ENCODE measurements around the gene STK10.

- no peak for TF ChIP-seq PATZ1 (CRISPR knock-in tag; IDR thresholded peaks at IDR 0.05; ENCODE audit: borderline replicate concordance)
- TF ChIP-seq ARNTL (CRISPR knock-in tag; IDR thresholded peaks at IDR 0.05; ENCODE audit: borderline replicate concordance, low read depth) = no peak
- TF ChIP-seq BACH2 (CRISPR knock-in tag; IDR thresholded peaks at IDR 0.05; ENCODE audit: borderline replicate concordance) = no peak
- TF ChIP-seq, protein P1, sequence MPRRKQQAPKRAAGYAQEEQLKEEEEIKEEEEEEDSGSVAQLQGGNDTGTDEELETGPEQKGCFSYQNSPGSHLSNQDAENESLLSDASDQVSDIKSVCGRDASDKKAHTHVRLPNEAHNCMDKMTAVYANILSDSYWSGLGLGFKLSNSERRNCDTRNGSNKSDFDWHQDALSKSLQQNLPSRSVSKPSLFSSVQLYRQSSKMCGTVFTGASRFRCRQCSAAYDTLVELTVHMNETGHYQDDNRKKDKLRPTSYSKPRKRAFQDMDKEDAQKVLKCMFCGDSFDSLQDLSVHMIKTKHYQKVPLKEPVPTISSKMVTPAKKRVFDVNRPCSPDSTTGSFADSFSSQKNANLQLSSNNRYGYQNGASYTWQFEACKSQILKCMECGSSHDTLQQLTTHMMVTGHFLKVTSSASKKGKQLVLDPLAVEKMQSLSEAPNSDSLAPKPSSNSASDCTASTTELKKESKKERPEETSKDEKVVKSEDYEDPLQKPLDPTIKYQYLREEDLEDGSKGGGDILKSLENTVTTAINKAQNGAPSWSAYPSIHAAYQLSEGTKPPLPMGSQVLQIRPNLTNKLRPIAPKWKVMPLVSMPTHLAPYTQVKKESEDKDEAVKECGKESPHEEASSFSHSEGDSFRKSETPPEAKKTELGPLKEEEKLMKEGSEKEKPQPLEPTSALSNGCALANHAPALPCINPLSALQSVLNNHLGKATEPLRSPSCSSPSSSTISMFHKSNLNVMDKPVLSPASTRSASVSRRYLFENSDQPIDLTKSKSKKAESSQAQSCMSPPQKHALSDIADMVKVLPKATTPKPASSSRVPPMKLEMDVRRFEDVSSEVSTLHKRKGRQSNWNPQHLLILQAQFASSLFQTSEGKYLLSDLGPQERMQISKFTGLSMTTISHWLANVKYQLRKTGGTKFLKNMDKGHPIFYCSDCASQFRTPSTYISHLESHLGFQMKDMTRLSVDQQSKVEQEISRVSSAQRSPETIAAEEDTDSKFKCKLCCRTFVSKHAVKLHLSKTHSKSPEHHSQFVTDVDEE (CRISPR knock-in tag; IDR thresholded peaks at IDR 0.05) = no peak
- no peak for TF ChIP-seq ISL1 (CRISPR knock-in tag; IDR thresholded peaks at IDR 0.05)
- no peak for TF ChIP-seq ZFP3 (CRISPR knock-in tag; IDR thresholded peaks at IDR 0.05)
- TF ChIP-seq ZC3H10 (CRISPR knock-in tag; IDR thresholded peaks at IDR 0.05) = no peak
- no peak for TF ChIP-seq RARB (CRISPR knock-in tag; IDR thresholded peaks at IDR 0.05)
- TF ChIP-seq CSRNP3 (CRISPR knock-in tag; IDR thresholded peaks at IDR 0.05) = no peak
- TF ChIP-seq PPARA (CRISPR knock-in tag; IDR thresholded peaks at IDR 0.05; ENCODE audit: borderline replicate concordance) = no peak
- no peak for TF ChIP-seq SNAI2 (CRISPR knock-in tag; IDR thresholded peaks at IDR 0.05)
These were observed 105.8 kb downstream of the STK10 start for GRCh38 chr5:172082180-172082579.
